ENCODE data around the gene PYGB. TPM values are rescaled to one million over a fixed set of nuclear protein-coding genes. Genes with fewer than 3 reads are reported as not detected.

The PYGB gene
- total RNA-seq, 4 donors from 2014 or later = 63.7 to 94.6 (median 82.4) TPM

- ATAC-seq (ENCODE audit: low FRiP score) (no peak), DNase-seq (ENCODE audit: low spot score) (no peak)
- TF ChIP-seq CTCF (IDR thresholded peaks at IDR 0.05) = no peak
Observed at GRCh38 chr20:25205277-25206062, 42.4 kb upstream of the PYGB start.

- ATAC-seq (ENCODE audit: low FRiP score) = no peak
- DNase-seq (ENCODE audit: low spot score) = no peak
- TF ChIP-seq CTCF (IDR thresholded peaks at IDR 0.05) = no peak
Observed at GRCh38 chr20:25206063-25206403, 41.9 kb upstream of the PYGB start.

- no peak for ATAC-seq (ENCODE audit: low FRiP score)
- no peak for DNase-seq (ENCODE audit: low spot score)
- TF ChIP-seq CTCF (IDR thresholded peaks at IDR 0.05) = no peak
Observed at GRCh38 chr20:25206548-25206947, 41.3 kb upstream of the PYGB start.

DNA sequence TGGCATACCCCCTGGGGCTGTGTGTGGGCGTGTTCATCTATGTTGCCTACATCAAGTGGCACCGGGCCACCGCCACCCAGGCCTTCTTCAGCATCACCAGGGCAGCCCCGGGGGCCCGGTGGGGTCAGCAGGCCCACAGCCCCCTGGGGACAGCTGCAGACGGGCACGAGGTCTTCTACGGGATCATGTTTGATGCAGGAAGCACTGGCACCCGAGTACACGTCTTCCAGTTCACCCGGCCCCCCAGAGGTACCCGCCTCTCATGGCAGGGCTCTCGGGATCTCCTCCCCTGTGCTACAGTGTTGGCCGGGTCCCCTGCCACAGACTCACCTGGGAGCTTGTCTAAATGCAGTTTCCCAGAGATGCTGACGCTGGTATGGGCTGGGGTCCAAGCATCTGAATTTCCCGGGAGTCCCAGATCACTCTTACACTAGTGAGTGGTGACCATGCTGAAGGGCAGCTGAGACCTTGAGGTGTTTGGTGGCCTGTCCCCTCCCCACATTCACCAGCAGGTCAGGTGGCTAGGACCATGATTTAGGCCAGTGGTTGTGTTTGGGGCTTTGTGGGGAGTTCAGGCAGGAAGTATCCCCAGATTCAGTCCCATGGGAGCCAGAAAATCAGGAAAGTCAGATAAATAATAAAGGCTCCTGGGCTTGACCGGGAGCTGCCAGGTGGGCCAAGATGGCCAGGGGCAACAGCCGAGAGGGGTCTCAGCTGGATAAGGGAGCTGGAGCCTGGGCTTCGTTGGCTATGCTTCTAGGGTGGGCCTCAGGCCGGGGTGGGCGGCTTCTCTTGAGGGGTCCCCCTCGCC, 40.5 kb upstream of the PYGB start:
- DNase-seq (ENCODE audit: low spot score) = no peak
- ATAC-seq (ENCODE audit: low FRiP score) = no peak

DNA sequence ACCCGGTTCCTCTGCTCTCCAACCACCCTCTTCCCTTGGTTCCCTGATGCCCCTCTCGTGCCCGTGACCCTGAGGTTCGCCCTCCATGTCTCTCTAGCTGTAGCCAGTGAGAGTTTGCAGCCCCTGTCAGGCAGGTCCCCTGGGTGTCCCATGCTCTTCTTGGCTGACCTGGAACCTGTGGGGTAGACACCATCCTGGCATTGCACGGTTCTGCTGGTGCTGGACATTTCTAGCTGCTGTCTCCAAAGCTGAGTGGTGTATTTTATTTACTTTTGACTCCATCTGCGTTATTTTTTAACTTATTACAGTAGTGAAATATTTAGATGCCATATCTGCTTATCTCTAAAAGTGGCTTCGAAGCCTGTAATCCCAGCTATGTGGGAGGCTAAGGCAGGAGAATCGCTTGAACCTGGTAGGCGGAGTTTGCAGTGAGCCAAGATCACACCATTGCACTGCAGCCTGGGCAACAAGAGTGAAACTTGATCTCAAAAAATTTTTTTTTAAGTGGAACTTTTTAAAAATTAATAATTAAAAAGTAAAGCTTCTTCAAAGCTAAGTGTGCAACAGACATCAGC, 39.8 kb upstream of the PYGB start:
- no peak for TF ChIP-seq CTCF (IDR thresholded peaks at IDR 0.05)
- ATAC-seq (ENCODE audit: low FRiP score) = no peak
- no peak for DNase-seq (ENCODE audit: low spot score)

More for the DNA sequence above, 40.5 kb upstream of the PYGB start:
- no peak for TF ChIP-seq CTCF (IDR thresholded peaks at IDR 0.05)

DNA sequence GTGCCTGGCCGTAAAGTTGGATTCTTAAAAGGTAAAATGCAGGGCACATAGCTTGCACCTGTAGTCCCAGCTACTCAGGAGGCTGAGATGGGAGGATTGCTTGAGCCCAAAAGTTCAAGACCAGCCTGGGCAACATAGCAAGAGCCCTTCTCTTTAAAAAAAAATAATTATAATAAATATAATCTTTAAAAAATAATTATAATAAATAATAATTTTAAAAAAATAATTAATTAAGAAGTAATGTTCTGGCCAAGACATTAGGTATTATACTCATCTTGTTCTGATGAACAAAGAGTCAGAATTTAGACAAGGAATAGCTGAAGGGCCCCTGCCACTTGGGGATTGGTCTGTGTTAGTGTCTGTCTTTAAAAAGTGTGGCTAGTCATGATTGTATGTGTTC, 38.5 kb upstream of the PYGB start:
- no peak for DNase-seq (ENCODE audit: low spot score)
- no peak for ATAC-seq (ENCODE audit: low FRiP score)
- no peak for TF ChIP-seq CTCF (IDR thresholded peaks at IDR 0.05)
